ENCODE measurements around the gene PLXNA4. TPM values are rescaled to one million over a fixed set of nuclear protein-coding genes. Genes with fewer than 3 reads are reported as not detected.

Gene PLXNA4
- total and polyA plus RNA-seq, 2 experiments from 2014 or later, result 0.08 to 0.80 TPM

- no peak for TF ChIP-seq NANOG (IDR thresholded peaks at IDR 0.05; ENCODE audit: borderline replicate concordance)
These were observed 209.3 kb downstream of the PLXNA4 start (continued) for GRCh38 chr7:132367004-132367403.

GRCh38 chr7:132364226-132364625 is 212.0 kb downstream of the PLXNA4 start:
- no peak for TF ChIP-seq POLR2AphosphoS5 (IDR thresholded peaks at IDR 0.05; ENCODE audit: low read depth)
- TF ChIP-seq CREB1 (CRISPR knock-in tag; IDR thresholded peaks at IDR 0.05; ENCODE audit: low read depth), result no peak
- H3K36me3 ChIP-seq (ENCODE audit: insufficient read depth), result no peaks in the 10 kb centered on the region
- peaks cover under 1% of the 10 kb centered on the region for H3K27me3 Mint-ChIP-seq (ENCODE audit: insufficient read depth, low read depth, poor library complexity)
- H3K4me1 ChIP-seq (ENCODE audit: insufficient read depth), result no peaks in the 10 kb centered on the region
- no peak overlapping the region for H3K27ac Mint-ChIP-seq
- no peak overlapping the region for H3K4me2 ChIP-seq
- no peak overlapping the region for H3K4me3 ChIP-seq
- H3K36me3 Mint-ChIP-seq (ENCODE audit: low read depth), result no peaks in the 10 kb centered on the region
- no peak overlapping the region for H2AFZ ChIP-seq
- DNase-seq (ENCODE audit: low spot score), result no peak
- no peak for ATAC-seq
- H3K27ac ChIP-seq (ENCODE audit: low read depth), result no peak overlapping the region
- H3K4me3 Mint-ChIP-seq, result no peak overlapping the region
- H3K4me1 Mint-ChIP-seq, result no peaks in the 10 kb centered on the region
- H3K9me3 Mint-ChIP-seq, result no peaks in the 10 kb centered on the region
- no peaks in the 10 kb centered on the region for H4K20me1 ChIP-seq (replicated peaks; ENCODE audit: insufficient read depth)
- no peaks in the 10 kb centered on the region for H3F3A ChIP-seq (replicated peaks; ENCODE audit: low read depth)
- H3K27me3 ChIP-seq (ENCODE audit: insufficient read depth), result no peaks in the 10 kb centered on the region
- H3K9me2 ChIP-seq (ENCODE audit: insufficient read depth), result no peaks in the 10 kb centered on the region
- H3K79me2 ChIP-seq (replicated peaks; ENCODE audit: insufficient read depth), result no peaks in the 10 kb centered on the region

GRCh38 chr7:132362059-132362458 is 214.2 kb downstream of the PLXNA4 start:
- H3K9me3 Mint-ChIP-seq, result no peaks in the 10 kb centered on the region
- no peak for TF ChIP-seq NANOG (IDR thresholded peaks at IDR 0.05; ENCODE audit: borderline replicate concordance)
- TF ChIP-seq POLR2AphosphoS5 (IDR thresholded peaks at IDR 0.05; ENCODE audit: low read depth), result no peak
- TF ChIP-seq REST (IDR thresholded peaks at IDR 0.05; ENCODE audit: unreplicated experiment), result no peak
- no peak for TF ChIP-seq CREB1 (CRISPR knock-in tag; IDR thresholded peaks at IDR 0.05; ENCODE audit: low read depth)
- TF ChIP-seq ZNF331 (CRISPR knock-in tag; IDR thresholded peaks at IDR 0.05; ENCODE audit: low read depth), result no peak
- no peak for TF ChIP-seq ETS1 (IDR thresholded peaks at IDR 0.05)
- TF ChIP-seq STAT1 (IDR thresholded peaks at IDR 0.05; ENCODE audit: unreplicated experiment), result no peak
- no peak for TF ChIP-seq EZH2 (IDR thresholded peaks at IDR 0.05; ENCODE audit: low read depth, unreplicated experiment)
- no peak for TF ChIP-seq ZNF114 (CRISPR knock-in tag; IDR thresholded peaks at IDR 0.05)
- no peak for TF ChIP-seq JUNB (IDR thresholded peaks at IDR 0.05; ENCODE audit: unreplicated experiment)
- no peak for TF ChIP-seq CTCF (conservative IDR thresholded peaks at IDR 0.05; ENCODE audit: low read depth in 2 of 2)
- TF ChIP-seq EZH2phosphoT487 (IDR thresholded peaks at IDR 0.05; ENCODE audit: unreplicated experiment), result no peak

More at GRCh38 chr7:132362059-132362458, 214.2 kb downstream of the PLXNA4 start:
- no peaks in the 10 kb centered on the region for H3K27me3 ChIP-seq (ENCODE audit: insufficient read depth)
- no peak overlapping the region for H2AFZ ChIP-seq
- Mint-ChIP-seq H3K27ac (no peak overlapping the region), H3K27me3 (ENCODE audit: insufficient read depth, low read depth, poor library complexity) (no peaks in the 10 kb centered on the region), H3K4me3 (no peak overlapping the region), H3K36me3 (ENCODE audit: low read depth) (no peaks in the 10 kb centered on the region), H3K4me1 (no peaks in the 10 kb centered on the region)
- H4K20me1 ChIP-seq (replicated peaks; ENCODE audit: insufficient read depth), result no peaks in the 10 kb centered on the region
- H3F3A ChIP-seq (replicated peaks; ENCODE audit: low read depth), result no peaks in the 10 kb centered on the region
- H3K4me3 ChIP-seq, result no peak overlapping the region
- DNase-seq (ENCODE audit: low spot score), result no peak
- no peak overlapping the region for H3K4me2 ChIP-seq
- no peak for ATAC-seq
- no peaks in the 10 kb centered on the region for H3K79me2 ChIP-seq (replicated peaks; ENCODE audit: insufficient read depth)
- H3K27ac ChIP-seq (ENCODE audit: low read depth), result no peak overlapping the region
- no peaks in the 10 kb centered on the region for H3K4me1 ChIP-seq (ENCODE audit: insufficient read depth)
- H3K9me2 ChIP-seq (ENCODE audit: insufficient read depth), result no peaks in the 10 kb centered on the region
- no peaks in the 10 kb centered on the region for H3K36me3 ChIP-seq (ENCODE audit: insufficient read depth)

All from GM23338 (cell line).